ENCODE results near the gene ARL8B. TPM values are rescaled to one million over a fixed set of nuclear protein-coding genes. Genes with fewer than 3 reads are reported as not detected.
A peak's percentile ranks its signal among the peaks of the same experiment; 100 is the strongest.

ARL8B gene
- total and polyA plus RNA-seq, 10 of the 15 experiments (the other 5 are each of a cell fraction or from before 2014, with no cell fraction given), result 22.0 to 80.6 (median 43.7) TPM

GRCh38 chr3:5197470-5198312 lies 75.6 kb downstream of the ARL8B start (continued):
- TF ChIP-seq IRF5 (IDR thresholded peaks at IDR 0.05; ENCODE audit: borderline replicate concordance), result no peak
- TF ChIP-seq CBFB (IDR thresholded peaks at IDR 0.05; ENCODE audit: low read depth), result 0 out of 2 replicates have a peak, but pooled peaks have one; percentile 41
- peak; percentile 45; the same call in 1 of the 2 replicates for TF ChIP-seq NFYB (IDR thresholded peaks at IDR 0.05; ENCODE audit: insufficient read depth, low read depth, low read length)
- peak; percentile 84; the same call in 1 of the 2 replicates for TF ChIP-seq CBX5 (IDR thresholded peaks at IDR 0.05; ENCODE audit: low read depth)
- peak; percentile 78 for TF ChIP-seq SPI1 (IDR thresholded peaks at IDR 0.05; ENCODE audit: borderline replicate concordance, insufficient read depth, low read depth, low read length)
- no peak for TF ChIP-seq HDAC6 (IDR thresholded peaks at IDR 0.05; ENCODE audit: unreplicated experiment)
- no peak for TF ChIP-seq YY1 (IDR thresholded peaks at IDR 0.05; ENCODE audit: low read depth, low read length)
- no peak for TF ChIP-seq FOS (IDR thresholded peaks at IDR 0.05; ENCODE audit: borderline replicate concordance, extremely low read depth, insufficient read length)
- TF ChIP-seq LARP7 (IDR thresholded peaks at IDR 0.05), result no peak
- no peak for TF ChIP-seq USF2 (IDR thresholded peaks at IDR 0.05; ENCODE audit: borderline replicate concordance, low read depth, low read length)
- TF ChIP-seq NFXL1 (IDR thresholded peaks at IDR 0.05; ENCODE audit: borderline replicate concordance), result no peak
- no peak for TF ChIP-seq ZBTB40 (IDR thresholded peaks at IDR 0.05; ENCODE audit: borderline replicate concordance)
- no peak for TF ChIP-seq EGR1 (IDR thresholded peaks at IDR 0.05; ENCODE audit: borderline replicate concordance in 1 of 2, low read depth in 2 of 2, low read length in 2 of 2)
- no peak for TF ChIP-seq FOXK2 (IDR thresholded peaks at IDR 0.05)
- no peak for TF ChIP-seq CHD2 (IDR thresholded peaks at IDR 0.05; ENCODE audit: borderline replicate concordance, low read depth, low read length)
- TF ChIP-seq ATF2 (IDR thresholded peaks at IDR 0.05; ENCODE audit: low read length), result peak; percentile 97
- peak; percentile 76 for TF ChIP-seq DPF2 (IDR thresholded peaks at IDR 0.05)
- no peak for TF ChIP-seq HDAC2 (IDR thresholded peaks at IDR 0.05)
- peak; percentile 95; the same call in 1 of the 2 replicates for TF ChIP-seq ZBED1 (IDR thresholded peaks at IDR 0.05; ENCODE audit: borderline replicate concordance)
- TF ChIP-seq PML (IDR thresholded peaks at IDR 0.05; ENCODE audit: low read length), result peak; percentile 32; the same call in 1 of the 2 replicates
- no peak for TF ChIP-seq SUPT20H (IDR thresholded peaks at IDR 0.05; ENCODE audit: borderline replicate concordance, control insufficient read depth, low read depth, low read length)

Data from GM12878 (cell line).